Astrocyte (in vitro differentiated cells and primary cell): ENCODE results near the gene ADCY5. TPM values are rescaled to one million over a fixed set of nuclear protein-coding genes. Genes with fewer than 3 reads are reported as not detected.

ENCODE experiments used
- DNase-seq: peaks from one replicate; pipeline ENCODE4 v3.0.0-alpha.2; 2010; ENCODE audit warnings: low read depth
- FAIRE-seq: peaks from 2 replicates; lab custom pipeline; 2011; peaks lifted over from hg19 to GRCh38; lab: Jason Lieb, UNC
- H2AFZ ChIP-seq: 2 replicates; pipeline ENCODE4 v1.6.0; 2012; ENCODE audit warnings: low read depth, low read length, inconsistent platforms
- H3K27ac ChIP-seq: 2 replicates; pipeline ENCODE4 v1.5.1; 2011; ENCODE audit warnings: low read depth, low read length, inconsistent platforms
- H3K27me3 ChIP-seq: 2 replicates; pipeline ENCODE4 v1.6.0; 2011; ENCODE audit warnings: low read length, inconsistent platforms; ENCODE audit not compliant: insufficient read depth
- H3K36me3 ChIP-seq: 2 replicates; pipeline ENCODE4 v1.5.1; 2011; ENCODE audit warnings: low read length, inconsistent platforms; ENCODE audit not compliant: insufficient read depth
- H3K4me1 ChIP-seq: 2 replicates; pipeline ENCODE4 v1.5.1; 2011; ENCODE audit warnings: low read length, inconsistent platforms; ENCODE audit not compliant: insufficient read depth
- H3K4me2 ChIP-seq: 2 replicates; pipeline ENCODE4 v1.6.0; 2012; ENCODE audit warnings: low read length, inconsistent platforms
- H3K4me3 ChIP-seq: 2 replicates; pipeline ENCODE4 v1.5.1; 2011; ENCODE audit warnings: low read depth, mild to moderate bottlenecking, low read length, inconsistent platforms; ENCODE audit not compliant: insufficient read depth
- H3K79me2 ChIP-seq: 2 replicates; pipeline ENCODE4 v1.6.0; 2012; ENCODE audit warnings: mild to moderate bottlenecking, low read length, inconsistent platforms; ENCODE audit not compliant: insufficient read depth
- H3K9ac ChIP-seq: 2 replicates; pipeline ENCODE4 v1.6.0; 2012; ENCODE audit warnings: mild to moderate bottlenecking, low read length, inconsistent platforms
- H3K9me3 ChIP-seq: 2 replicates; pipeline ENCODE4 v1.5.1; 2012; ENCODE audit warnings: low read depth, mild to moderate bottlenecking, low read length, inconsistent platforms; ENCODE audit not compliant: insufficient read depth
- H4K20me1 ChIP-seq: 2 replicates; pipeline ENCODE4 v1.6.0; 2012; ENCODE audit warnings: low read length, inconsistent platforms; ENCODE audit not compliant: insufficient read depth
- H3K27ac Mint-ChIP-seq: one replicate; pipeline ENCODE4 v1.8.0; 2021; ENCODE audit warnings: mild to moderate bottlenecking, mixed read lengths; ENCODE audit not compliant: unreplicated experiment
- H3K27me3 Mint-ChIP-seq: one replicate; pipeline ENCODE4 v1.8.0; 2021; ENCODE audit warnings: low read depth, mixed read lengths; ENCODE audit not compliant: unreplicated experiment
- H3K36me3 Mint-ChIP-seq: one replicate; pipeline ENCODE4 v1.8.0; 2021; ENCODE audit warnings: low read depth, mixed read lengths; ENCODE audit not compliant: unreplicated experiment
- H3K4me1 Mint-ChIP-seq: one replicate; pipeline ENCODE4 v1.8.0; 2021; ENCODE audit warnings: low read depth, mixed read lengths; ENCODE audit not compliant: unreplicated experiment
- H3K4me3 Mint-ChIP-seq: one replicate; pipeline ENCODE4 v1.8.0; 2021; ENCODE audit warnings: mild to moderate bottlenecking, moderate library complexity, mixed read lengths; ENCODE audit not compliant: unreplicated experiment
- H3K9me3 Mint-ChIP-seq: one replicate; pipeline ENCODE4 v1.8.0; 2021; ENCODE audit warnings: mild to moderate bottlenecking, mixed read lengths; ENCODE audit not compliant: unreplicated experiment
- CTCF ChIP-seq: IDR thresholded peaks from 2 replicates; pipeline ENCODE4 v1.5.1; 2011; ENCODE audit warnings: low read depth, mild to moderate bottlenecking, inconsistent platforms, low read length, moderate library complexity; ENCODE audit not compliant: insufficient read depth
- EZH2 ChIP-seq: IDR thresholded peaks from 2 replicates; pipeline ENCODE4 v1.6.1; 2012; ENCODE audit warnings: mild to moderate bottlenecking, low read length, inconsistent platforms; ENCODE audit not compliant: insufficient read depth
- total RNA-seq: library from RNA; stranded (reverse); gene quantifications from 2 replicates; pipeline ENCODE4 v1.2.1, GENCODE V29; 2021

ADCY5 gene
- total RNA-seq, 1 donor from 2014 or later: 1.2 TPM

GRCh38 chr3:123486460-123486859 lies 37.6 kb upstream of the ADCY5 start:
- TF ChIP-seq EZH2: no peak
- TF ChIP-seq CTCF: no peak
- H3K27me3 Mint-ChIP-seq: peaks cover 39% of the 10 kb centered on the region

DNA sequence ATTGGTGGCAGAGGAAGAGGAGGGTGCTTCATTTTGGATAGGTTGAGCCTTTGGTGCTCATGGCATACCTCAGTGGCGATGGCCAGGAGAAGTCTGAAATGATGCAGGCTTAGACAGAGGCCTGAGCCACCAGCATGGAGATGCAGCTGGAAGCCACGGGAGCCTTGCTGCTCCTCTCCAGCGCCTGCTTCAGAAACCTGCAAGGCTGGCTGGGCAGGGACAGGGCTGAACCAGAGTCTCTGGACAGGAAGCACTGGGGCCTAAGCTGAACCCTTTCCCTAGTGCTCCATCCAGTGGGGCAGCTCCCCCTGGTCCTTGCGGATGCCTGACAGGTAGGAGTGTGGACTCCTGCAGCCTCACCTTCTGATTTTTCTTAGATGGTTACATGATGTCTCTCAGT lies 36.7 kb upstream of the ADCY5 start:
- H3K79me2 ChIP-seq: no peaks in the 10 kb centered on the region
- no peaks in the 10 kb centered on the region for H4K20me1 ChIP-seq
- no peak overlapping the region for H3K4me2 ChIP-seq
- H3K36me3 ChIP-seq: no peaks in the 10 kb centered on the region
- no peak for DNase-seq
- H3K9ac ChIP-seq: no peak overlapping the region
- H3K27me3 ChIP-seq: peaks cover 5% of the 10 kb centered on the region
- peaks cover 1% of the 10 kb centered on the region for H3K4me1 Mint-ChIP-seq
- TF ChIP-seq EZH2 (no peak), CTCF (no peak)
- peaks cover 6% of the 10 kb centered on the region for H3K36me3 Mint-ChIP-seq
- no peak overlapping the region for H3K27ac ChIP-seq
- no peak overlapping the region for H3K4me3 Mint-ChIP-seq
- no peak for FAIRE-seq
- H3K9me3 ChIP-seq: no peaks in the 10 kb centered on the region
- no peak overlapping the region for H3K27ac Mint-ChIP-seq
- H3K27me3 Mint-ChIP-seq: peaks cover 47% of the 10 kb centered on the region
- H2AFZ ChIP-seq: no peak overlapping the region
- no peaks in the 10 kb centered on the region for H3K4me1 ChIP-seq
- H3K4me3 ChIP-seq: no peak overlapping the region
- no peaks in the 10 kb centered on the region for H3K9me3 Mint-ChIP-seq

More at GRCh38 chr3:123486460-123486859, 37.6 kb upstream of the ADCY5 start:
- Histone ChIP-seq H3K9ac (no peak overlapping the region), H3K27ac (no peak overlapping the region), H3K4me1 (no peaks in the 10 kb centered on the region), H3K79me2 (no peaks in the 10 kb centered on the region), H3K27me3 (peaks cover 5% of the 10 kb centered on the region), H3K9me3 (no peaks in the 10 kb centered on the region), H3K4me3 (no peak overlapping the region), H4K20me1 (no peaks in the 10 kb centered on the region), H3K4me2 (no peak overlapping the region), H3K36me3 (no peaks in the 10 kb centered on the region), H2AFZ (no peak overlapping the region)
- Mint-ChIP-seq H3K27ac (no peak overlapping the region), H3K9me3 (no peaks in the 10 kb centered on the region), H3K4me3 (no peak overlapping the region), H3K4me1 (peaks cover 1% of the 10 kb centered on the region), H3K36me3 (peaks cover 6% of the 10 kb centered on the region)
- DNase-seq: no peak
- no peak for FAIRE-seq

- peaks cover 4% of the 10 kb centered on the region for H3K36me3 Mint-ChIP-seq
- Histone ChIP-seq H4K20me1 (no peaks in the 10 kb centered on the region), H2AFZ (no peak overlapping the region), H3K9me3 (no peaks in the 10 kb centered on the region), H3K4me2 (no peak overlapping the region), H3K4me3 (no peak overlapping the region), H3K36me3 (no peaks in the 10 kb centered on the region), H3K27me3 (peaks cover 16% of the 10 kb centered on the region), H3K79me2 (no peaks in the 10 kb centered on the region), H3K4me1 (no peaks in the 10 kb centered on the region), H3K9ac (no peak overlapping the region), H3K27ac (no peak overlapping the region)
- H3K9me3 Mint-ChIP-seq: no peaks in the 10 kb centered on the region
- TF ChIP-seq CTCF (no peak), EZH2 (no peak)
- no peak for DNase-seq
- no peaks in the 10 kb centered on the region for H3K4me1 Mint-ChIP-seq
- peaks cover 63% of the 10 kb centered on the region for H3K27me3 Mint-ChIP-seq
- H3K27ac Mint-ChIP-seq: no peak overlapping the region
- no peak overlapping the region for H3K4me3 Mint-ChIP-seq
- FAIRE-seq: no peak
Measured at GRCh38 chr3:123483146-123483545, 34.3 kb upstream of the ADCY5 start.
